Neural progenitor cell (in vitro differentiated cells): ENCODE results near the gene PRKCA. TPM values are rescaled to one million over a fixed set of nuclear protein-coding genes. Genes with fewer than 3 reads are reported as not detected.

Experiments
- DNase-seq: peaks from one replicate; pipeline ENCODE4 v3.0.0-alpha.2; 2016; ENCODE audit warnings: low spot score
- H2AFZ ChIP-seq: fragments of 200-600 bp; sonication (generic); replicated peaks from 2 replicates; pipeline ENCODE4 v1.6.1; 2016; ENCODE audit warnings: antibody characterized with exemption
- H3F3A ChIP-seq: fragments of 200-600 bp; sonication (generic); 2 replicates; pipeline ENCODE4 v1.6.1; 2016; ENCODE audit warnings: antibody characterized with exemption, low read depth
- H3K27ac ChIP-seq: fragments of 200-600 bp; sonication (generic); 2 replicates; pipeline ENCODE4 v1.5.1; 2016; ENCODE audit warnings: mild to moderate bottlenecking
- H3K27me3 ChIP-seq: fragments of 200-600 bp; sonication (generic); 2 replicates; pipeline ENCODE4 v1.6.1; 2016; ENCODE audit warnings: mild to moderate bottlenecking, moderate library complexity
- H3K36me3 ChIP-seq: fragments of 200-600 bp; sonication (generic); 2 replicates; pipeline ENCODE4 v1.5.1; 2016
- H3K4me1 ChIP-seq: fragments of 200-600 bp; sonication (generic); 2 replicates; pipeline ENCODE4 v1.6.1; 2016; ENCODE audit warnings: mixed run types
- H3K4me2 ChIP-seq: fragments of 200-600 bp; sonication (generic); 2 replicates; pipeline ENCODE4 v1.6.1; 2016
- H3K4me3 ChIP-seq: fragments of 200-600 bp; sonication (generic); 2 replicates; pipeline ENCODE4 v1.5.1; 2016
- H3K79me2 ChIP-seq: fragments of 200-600 bp; sonication (generic); 2 replicates; pipeline ENCODE4 v1.6.1; 2016; ENCODE audit warnings: low read depth
- H3K9ac ChIP-seq: fragments of 200-600 bp; sonication (generic); 2 replicates; pipeline ENCODE4 v1.6.1; 2016
- H3K9me3 ChIP-seq: fragments of 200-600 bp; sonication (generic); 2 replicates; pipeline ENCODE4 v1.5.1; 2016; ENCODE audit warnings: low read depth
- H4K20me1 ChIP-seq: fragments of 200-600 bp; sonication (generic); 2 replicates; pipeline ENCODE4 v1.6.1; 2016; ENCODE audit warnings: low read depth
- H3K27ac Mint-ChIP-seq: 3 replicates; pipeline ENCODE4 v1.8.0; 2021; ENCODE audit warnings: mixed read lengths
- H3K27me3 Mint-ChIP-seq: 2 replicates; pipeline ENCODE4 v1.8.0; 2022; ENCODE audit warnings: low read depth, mild to moderate bottlenecking, inconsistent platforms, moderate library complexity, mixed read lengths; ENCODE audit not compliant: insufficient read depth
- H3K36me3 Mint-ChIP-seq: 3 replicates; pipeline ENCODE4 v1.8.0; 2021; ENCODE audit warnings: mixed read lengths
- H3K4me1 Mint-ChIP-seq: 3 replicates; pipeline ENCODE4 v1.8.0; 2021; ENCODE audit warnings: mixed read lengths
- H3K4me3 Mint-ChIP-seq: 3 replicates; pipeline ENCODE4 v1.8.0; 2021; ENCODE audit warnings: mild to moderate bottlenecking, moderate library complexity, mixed read lengths
- H3K9me3 Mint-ChIP-seq: 3 replicates; pipeline ENCODE4 v1.8.0; 2020; ENCODE audit warnings: mixed read lengths
- EZH2 ChIP-seq: fragments of 200-600 bp; sonication (generic); IDR thresholded peaks from 2 replicates; pipeline ENCODE4 v1.6.1; 2017; ENCODE audit warnings: antibody characterized with exemption, mild to moderate bottlenecking, moderate library complexity
- EZH2phosphoT487 ChIP-seq: fragments of 200-600 bp; sonication (generic); IDR thresholded peaks from 2 replicates; pipeline ENCODE4 v1.6.1; 2017; ENCODE audit warnings: antibody characterized with exemption
- total RNA-seq: library from RNA; depleted of rRNA; stranded (reverse); fragments of >200 nt; gene quantifications from 2 replicates; pipeline ENCODE4 v1.2.3, GENCODE V29; 2015; ENCODE audit warnings: low replicate concordance
- TF ChIP-seq, protein P1 (sequence below): fragments of 200-600 bp; sonication (generic); IDR thresholded peaks from 2 replicates; pipeline ENCODE4 v1.5.1; 2017; ENCODE audit warnings: antibody characterized with exemption, mild to moderate bottlenecking

PRKCA gene
- total RNA-seq, 1 donor from 2014 or later, result 2.1 TPM

DNA sequence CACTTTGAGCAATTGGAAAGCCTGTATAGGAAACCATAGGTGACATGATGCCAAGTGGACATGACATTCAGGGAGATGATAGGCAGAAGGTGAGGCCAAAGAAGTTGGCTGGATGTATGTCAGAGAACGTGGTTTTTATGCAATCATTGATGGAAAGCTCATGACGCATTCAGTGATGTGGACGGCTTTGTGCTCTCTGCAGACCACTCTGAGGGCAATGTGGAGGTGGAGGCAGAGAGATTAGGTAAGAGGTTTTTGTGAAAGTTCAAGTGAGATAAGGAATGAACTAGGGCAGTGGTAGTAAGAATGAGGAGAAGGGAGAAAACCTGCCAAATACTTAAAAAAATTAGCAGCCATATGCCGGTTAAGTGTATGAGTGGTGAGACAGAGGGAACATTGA, 99.0 kb downstream of the PRKCA start:
- H3K27ac Mint-ChIP-seq, result no peak overlapping the region
- Histone ChIP-seq H2AFZ (no peak overlapping the region), H3K27ac (no peak overlapping the region), H3K79me2 (no peaks in the 10 kb centered on the region), H4K20me1 (no peaks in the 10 kb centered on the region), H3K36me3 (no peaks in the 10 kb centered on the region), H3K27me3 (no peaks in the 10 kb centered on the region), H3K9me3 (no peaks in the 10 kb centered on the region), H3K4me2 (no peak overlapping the region), H3F3A (no peaks in the 10 kb centered on the region), H3K4me1 (peaks cover 6% of the 10 kb centered on the region), H3K4me3 (no peak overlapping the region), H3K9ac (no peak overlapping the region)
- H3K36me3 Mint-ChIP-seq, result peaks cover 1% of the 10 kb centered on the region
- DNase-seq, result no peak
- H3K27me3 Mint-ChIP-seq, result no peaks in the 10 kb centered on the region
- no peak for TF ChIP-seq EZH2
- no peak for TF ChIP-seq EZH2phosphoT487
- TF ChIP-seq, protein P1, sequence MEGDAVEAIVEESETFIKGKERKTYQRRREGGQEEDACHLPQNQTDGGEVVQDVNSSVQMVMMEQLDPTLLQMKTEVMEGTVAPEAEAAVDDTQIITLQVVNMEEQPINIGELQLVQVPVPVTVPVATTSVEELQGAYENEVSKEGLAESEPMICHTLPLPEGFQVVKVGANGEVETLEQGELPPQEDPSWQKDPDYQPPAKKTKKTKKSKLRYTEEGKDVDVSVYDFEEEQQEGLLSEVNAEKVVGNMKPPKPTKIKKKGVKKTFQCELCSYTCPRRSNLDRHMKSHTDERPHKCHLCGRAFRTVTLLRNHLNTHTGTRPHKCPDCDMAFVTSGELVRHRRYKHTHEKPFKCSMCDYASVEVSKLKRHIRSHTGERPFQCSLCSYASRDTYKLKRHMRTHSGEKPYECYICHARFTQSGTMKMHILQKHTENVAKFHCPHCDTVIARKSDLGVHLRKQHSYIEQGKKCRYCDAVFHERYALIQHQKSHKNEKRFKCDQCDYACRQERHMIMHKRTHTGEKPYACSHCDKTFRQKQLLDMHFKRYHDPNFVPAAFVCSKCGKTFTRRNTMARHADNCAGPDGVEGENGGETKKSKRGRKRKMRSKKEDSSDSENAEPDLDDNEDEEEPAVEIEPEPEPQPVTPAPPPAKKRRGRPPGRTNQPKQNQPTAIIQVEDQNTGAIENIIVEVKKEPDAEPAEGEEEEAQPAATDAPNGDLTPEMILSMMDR, result no peak
- H3K4me3 Mint-ChIP-seq, result no peak overlapping the region
- peaks cover 26% of the 10 kb centered on the region for H3K4me1 Mint-ChIP-seq
- H3K9me3 Mint-ChIP-seq, result peaks cover 3% of the 10 kb centered on the region

DNA sequence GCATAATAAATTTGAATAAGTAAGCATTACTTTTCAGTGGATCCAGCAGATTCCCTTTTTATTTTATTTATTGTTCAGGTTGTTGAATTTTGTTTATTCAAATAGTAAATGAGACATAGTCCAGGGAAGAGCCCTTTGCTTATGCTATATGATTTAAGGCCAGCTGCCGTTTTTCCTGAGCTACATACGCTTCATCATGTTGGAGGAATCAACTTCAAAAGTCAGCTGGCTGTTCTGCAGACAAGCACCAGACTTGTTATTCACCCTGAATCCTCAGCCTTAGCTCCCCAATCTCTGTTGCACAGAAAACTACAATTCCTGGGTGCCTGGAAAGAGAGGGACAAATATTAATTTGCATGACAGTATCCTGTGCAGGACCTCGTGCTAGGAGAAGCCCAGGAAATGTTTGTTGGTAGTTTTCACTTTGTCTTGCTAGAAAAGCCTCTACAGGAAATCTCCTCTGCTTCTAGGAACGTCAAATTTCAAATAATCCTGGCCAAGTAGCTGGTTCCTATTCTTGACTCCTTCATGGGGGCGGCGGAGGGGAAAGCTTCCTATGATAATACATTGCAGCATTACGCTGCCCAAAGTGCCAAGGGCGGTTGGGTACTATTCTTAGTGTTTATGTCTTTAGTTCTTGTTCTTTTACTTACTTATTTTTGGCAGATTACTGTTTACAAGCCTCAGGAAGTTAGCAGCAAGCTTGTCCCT, 101.6 kb downstream of the PRKCA start:
- H3K4me1 Mint-ChIP-seq, result peaks cover 30% of the 10 kb centered on the region
- no peaks in the 10 kb centered on the region for H3K79me2 ChIP-seq
- TF ChIP-seq EZH2phosphoT487, result no peak
- TF ChIP-seq, protein P1, result no peak
- no peak for TF ChIP-seq EZH2

GRCh38 chr17:66405836-66406677, 103.6 kb downstream of the PRKCA start:
- Histone ChIP-seq H3K4me2 (no peak overlapping the region), H3K4me1 (peaks cover 9% of the 10 kb centered on the region), H3K9ac (no peak overlapping the region), H3K27me3 (no peaks in the 10 kb centered on the region), H2AFZ (no peak overlapping the region), H3K36me3 (no peaks in the 10 kb centered on the region), H3F3A (no peaks in the 10 kb centered on the region), H3K9me3 (no peaks in the 10 kb centered on the region), H3K4me3 (no peak overlapping the region), H3K27ac (no peak overlapping the region), H3K79me2 (no peaks in the 10 kb centered on the region), H4K20me1 (no peaks in the 10 kb centered on the region)
- Mint-ChIP-seq H3K9me3 (no peaks in the 10 kb centered on the region), H3K27ac (no peak overlapping the region), H3K4me3 (no peak overlapping the region), H3K27me3 (peaks cover 2% of the 10 kb centered on the region), H3K4me1 (peaks cover 30% of the 10 kb centered on the region), H3K36me3 (no peaks in the 10 kb centered on the region)
- no peak for DNase-seq
- TF ChIP-seq EZH2, result no peak

More for the DNA sequence above, 101.6 kb downstream of the PRKCA start:
- Histone ChIP-seq H3K9me3 (no peaks in the 10 kb centered on the region), H4K20me1 (no peaks in the 10 kb centered on the region), H2AFZ (peak overlapping the region; percentile 64), H3K4me1 (peaks cover 9% of the 10 kb centered on the region), H3K4me3 (no peak overlapping the region), H3K9ac (no peak overlapping the region), H3K4me2 (no peak overlapping the region), H3K27ac (no peak overlapping the region), H3F3A (no peaks in the 10 kb centered on the region), H3K27me3 (no peaks in the 10 kb centered on the region), H3K36me3 (no peaks in the 10 kb centered on the region)
- peaks cover 2% of the 10 kb centered on the region for H3K27me3 Mint-ChIP-seq
- peak overlapping the region; percentile 16 for H3K27ac Mint-ChIP-seq
- H3K36me3 Mint-ChIP-seq, result peaks cover 1% of the 10 kb centered on the region
- DNase-seq, result no peak
- no peaks in the 10 kb centered on the region for H3K9me3 Mint-ChIP-seq
- no peak overlapping the region for H3K4me3 Mint-ChIP-seq
